K562 (cell line): ENCODE data around the gene NMNAT1.

Source experiments
- MTA2 ChIP-seq: fragments of 450-650 bp; IDR thresholded peaks from 2 replicates; pipeline ENCODE4 v1.6.1; 2016; ENCODE audit warnings: low read depth
- NCOA2 ChIP-seq, 2 experiments: fragments of 450-650 bp; IDR thresholded peaks; 2 replicates each; pipeline ENCODE4 v1.6.1; 2018; ENCODE audit warnings: mild to moderate bottlenecking in 2 of 2, moderate library complexity in 1 of 2; ENCODE audit not compliant: partially characterized antibody in 2 of 2
- SIN3A ChIP-seq, 2 experiments: fragments of 150-350 bp in 1 of 2; IDR thresholded peaks; 2 replicates each; pipeline ENCODE4 v1.6.1; 2011 to 2016; ENCODE audit warnings: borderline replicate concordance in 2 of 2, low read depth in 2 of 2, low read length in 2 of 2, mild to moderate bottlenecking in 2 of 2, moderate library complexity in 2 of 2; ENCODE audit not compliant: control insufficient read depth in 1 of 2
- XRCC4 ChIP-seq: IDR thresholded peaks from one replicate; pipeline ENCODE4 v1.6.1; 2011; ENCODE audit not compliant: insufficient read depth, insufficient read length; ENCODE audit errors: extremely low read depth
- ZNF3 ChIP-seq: fragments of 250-450 bp; sonication (Bioruptor Pico); IDR thresholded peaks from 2 replicates; pipeline ENCODE4 v1.5.0; 2021; ENCODE audit warnings: mild to moderate bottlenecking, moderate library complexity
- TF ChIP-seq, protein P1 (sequence below): sonication (generic); formaldehyde crosslinking; IDR thresholded peaks from 2 replicates; pipeline ENCODE4 v1.8.1; 2023; ENCODE audit warnings: mild to moderate bottlenecking, missing genetic modification reagents

DNA sequence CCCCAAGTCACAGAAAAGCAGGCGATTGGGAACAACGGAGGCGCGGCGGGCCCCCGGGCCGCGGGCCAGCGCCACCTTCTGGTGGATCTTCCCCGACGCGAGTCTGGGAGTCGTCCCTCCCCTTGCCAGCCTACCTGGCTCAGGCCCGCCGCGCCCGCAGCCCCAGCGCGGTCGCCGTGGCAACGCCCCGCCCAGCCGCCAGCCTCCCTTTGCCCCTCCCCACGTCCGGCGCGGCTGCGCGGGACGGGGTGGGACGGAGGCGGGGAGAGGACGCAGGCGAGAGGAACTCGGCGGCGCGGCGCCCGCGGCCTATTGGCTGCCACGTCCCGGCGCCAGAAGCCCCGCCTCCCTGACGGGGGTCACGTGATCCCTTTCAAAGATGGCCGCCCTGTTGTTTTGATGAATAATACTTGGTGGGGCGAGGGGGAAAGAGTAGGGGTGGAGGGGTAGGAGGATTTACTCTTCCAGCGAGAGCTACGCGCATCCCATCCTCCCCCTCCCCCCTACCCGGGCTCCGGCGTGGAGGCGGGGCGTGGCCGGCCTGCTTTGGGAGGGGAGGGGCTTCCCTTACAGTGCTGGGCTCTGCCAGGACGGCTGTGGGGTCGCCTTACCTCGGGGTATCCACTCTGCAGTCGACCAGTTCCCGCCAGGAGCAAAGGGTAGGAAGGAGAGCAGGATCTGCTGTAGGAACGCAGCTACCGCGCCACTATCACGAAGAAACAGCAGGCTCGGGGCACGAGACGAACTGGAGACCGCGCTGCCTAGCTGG lies 89.5 kb downstream of the NMNAT1 start, which contains the start of gene UBE4B:
- no peak for TF ChIP-seq NCOA2 (IDR thresholded peaks at IDR 0.05; ENCODE audit: partially characterized antibody in 2 of 2)
- TF ChIP-seq, protein P1, sequence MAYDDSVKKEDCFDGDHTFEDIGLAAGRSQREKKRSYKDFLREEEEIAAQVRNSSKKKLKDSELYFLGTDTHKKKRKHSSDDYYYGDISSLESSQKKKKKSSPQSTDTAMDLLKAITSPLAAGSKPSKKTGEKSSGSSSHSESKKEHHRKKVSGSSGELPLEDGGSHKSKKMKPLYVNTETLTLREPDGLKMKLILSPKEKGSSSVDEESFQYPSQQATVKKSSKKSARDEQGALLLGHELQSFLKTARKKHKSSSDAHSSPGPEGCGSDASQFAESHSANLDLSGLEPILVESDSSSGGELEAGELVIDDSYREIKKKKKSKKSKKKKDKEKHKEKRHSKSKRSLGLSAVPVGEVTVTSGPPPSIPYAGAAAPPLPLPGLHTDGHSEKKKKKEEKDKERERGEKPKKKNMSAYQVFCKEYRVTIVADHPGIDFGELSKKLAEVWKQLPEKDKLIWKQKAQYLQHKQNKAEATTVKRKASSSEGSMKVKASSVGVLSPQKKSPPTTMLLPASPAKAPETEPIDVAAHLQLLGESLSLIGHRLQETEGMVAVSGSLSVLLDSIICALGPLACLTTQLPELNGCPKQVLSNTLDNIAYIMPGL (CRISPR knock-in tag), result no peak; the same call in 1 of the 2 replicates
- no peak for TF ChIP-seq ZNF3 (CRISPR knock-in tag)
- no peak for TF ChIP-seq MTA2
- TF ChIP-seq XRCC4, result no peak
- TF ChIP-seq SIN3A (IDR thresholded peaks at IDR 0.05; ENCODE audit: borderline replicate concordance in 2 of 2, control insufficient read depth in 1 of 2, low read depth in 2 of 2, low read length in 2 of 2), result no peak; a peak in 1 of 4 replicates
